ENCODE results near the gene INPP5A.

Gene INPP5A

GRCh38 chr10:132725202-132725601 lies 187.6 kb downstream of the INPP5A start:
- Mint-ChIP-seq H3K4me1 (peaks cover 31% of the 10 kb centered on the region), H3K9me3 (no peaks in the 10 kb centered on the region), H3K27ac (peak overlapping the region in 1 of 3 experiments; percentile 33), H3K4me3 (no peak overlapping the region), H3K36me3 (ENCODE audit: low read depth) (peaks cover 22% of the 10 kb centered on the region), H3K27me3 (ENCODE audit: low read depth) (peaks cover 11% of the 10 kb centered on the region)
- no peak for TF ChIP-seq CTCF (IDR thresholded peaks at IDR 0.05; ENCODE audit: unreplicated experiment in 3 of 3)

DNA sequence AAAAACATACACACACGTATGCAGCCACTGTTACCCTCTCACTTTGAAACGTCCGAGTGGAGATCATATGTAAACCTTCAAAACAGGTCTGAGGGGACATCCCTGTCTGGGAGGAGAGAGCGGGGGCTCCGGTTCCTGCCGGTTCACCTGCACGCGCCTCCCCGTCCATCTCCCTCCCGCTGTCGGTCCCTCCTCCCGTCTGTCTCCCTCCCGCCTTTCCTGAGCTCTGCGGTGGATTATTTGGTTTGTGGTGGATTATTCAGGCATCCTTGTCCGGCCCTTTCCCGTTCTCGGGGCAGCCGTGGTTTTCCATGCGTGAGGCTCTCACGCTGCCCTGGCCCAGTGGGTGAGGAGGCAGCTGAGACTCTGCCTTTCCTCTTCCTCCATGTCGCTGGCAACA lies 188.6 kb downstream of the INPP5A start:
- peaks cover 11% of the 10 kb centered on the region for H3K27me3 Mint-ChIP-seq (ENCODE audit: low read depth)
- H3K4me1 Mint-ChIP-seq: peaks cover 31% of the 10 kb centered on the region
- peaks cover 22% of the 10 kb centered on the region for H3K36me3 Mint-ChIP-seq (ENCODE audit: low read depth)
- no peak for TF ChIP-seq CTCF (IDR thresholded peaks at IDR 0.05; ENCODE audit: unreplicated experiment in 3 of 3)
- H3K27ac Mint-ChIP-seq: peak overlapping the region in 1 of 3 experiments; percentile 38
- H3K9me3 Mint-ChIP-seq: no peaks in the 10 kb centered on the region
- no peak overlapping the region for H3K4me3 Mint-ChIP-seq

DNA sequence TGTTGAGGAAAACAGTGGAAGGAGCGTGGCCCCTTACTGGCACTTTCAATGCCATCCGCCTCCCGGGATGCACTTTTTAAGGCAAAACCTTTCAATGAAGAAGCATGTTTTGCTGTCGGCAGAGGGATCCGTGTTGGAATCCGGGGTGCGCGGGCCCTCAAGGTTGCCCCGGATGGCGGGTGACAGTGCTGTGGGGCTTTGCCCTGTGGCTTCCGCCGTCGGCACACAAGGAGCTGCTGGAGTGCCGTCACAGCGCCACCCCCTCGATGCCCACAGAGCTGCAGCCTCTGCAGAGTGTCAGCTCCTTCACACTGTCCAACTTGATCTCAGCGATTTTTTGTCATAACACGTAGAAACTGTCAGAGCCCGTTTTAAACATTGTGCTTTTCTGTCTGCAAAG lies 189.4 kb downstream of the INPP5A start:
- TF ChIP-seq CTCF (IDR thresholded peaks at IDR 0.05; ENCODE audit: unreplicated experiment in 3 of 3): no peak
- H3K27ac Mint-ChIP-seq: no peak overlapping the region
- peaks cover 22% of the 10 kb centered on the region for H3K36me3 Mint-ChIP-seq (ENCODE audit: low read depth)
- no peaks in the 10 kb centered on the region for H3K9me3 Mint-ChIP-seq
- H3K27me3 Mint-ChIP-seq (ENCODE audit: low read depth): peaks cover 11% of the 10 kb centered on the region
- peaks cover 25% of the 10 kb centered on the region for H3K4me1 Mint-ChIP-seq
- H3K4me3 Mint-ChIP-seq: no peak overlapping the region

DNA sequence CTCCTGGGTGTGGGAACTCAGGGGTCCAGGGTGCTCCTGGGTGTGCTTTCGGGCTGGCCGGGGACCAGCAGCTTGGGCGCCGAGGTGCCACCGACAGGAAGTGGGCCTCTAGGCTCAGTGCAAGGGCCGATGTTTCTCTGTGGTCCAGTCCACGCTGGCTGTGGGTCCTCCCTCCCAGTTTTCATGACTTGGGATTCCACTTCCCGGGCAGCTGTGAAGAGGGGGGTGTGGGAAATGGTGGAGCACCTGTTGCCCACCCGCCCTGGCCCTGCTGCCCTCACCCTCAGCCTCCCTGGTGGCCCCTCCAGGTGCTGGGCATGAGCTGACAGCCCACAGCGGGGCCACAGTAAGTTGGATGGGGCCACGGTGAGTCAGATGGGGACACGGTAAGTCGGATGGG lies 189.8 kb downstream of the INPP5A start:
- H3K27ac Mint-ChIP-seq: no peak overlapping the region
- H3K27me3 Mint-ChIP-seq (ENCODE audit: low read depth): peaks cover 10% of the 10 kb centered on the region
- no peaks in the 10 kb centered on the region for H3K9me3 Mint-ChIP-seq

DNA sequence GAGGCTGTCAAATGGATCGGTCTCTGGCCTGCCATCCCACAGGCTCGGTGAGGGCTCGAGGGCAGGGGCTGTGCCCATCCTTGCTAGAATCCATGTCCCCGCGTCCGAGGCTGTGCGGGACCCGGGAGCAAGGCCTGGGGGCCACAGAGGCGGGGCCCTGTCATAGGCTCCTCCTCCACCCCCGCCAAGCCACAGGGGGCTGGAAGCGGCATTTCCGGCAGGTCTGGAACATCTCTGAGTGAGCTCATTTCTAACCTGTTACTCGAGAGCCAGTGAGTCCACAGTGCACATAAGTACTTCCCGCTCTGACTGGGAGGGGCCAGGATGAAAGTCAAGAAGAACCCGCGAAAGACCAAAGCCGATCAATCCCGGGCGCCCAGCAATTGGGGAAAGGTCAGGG lies 190.7 kb downstream of the INPP5A start:
- peaks cover 12% of the 10 kb centered on the region for H3K4me1 Mint-ChIP-seq
- no peaks in the 10 kb centered on the region for H3K9me3 Mint-ChIP-seq
- no peak overlapping the region for H3K27ac Mint-ChIP-seq
- no peak overlapping the region for H3K4me3 Mint-ChIP-seq
- no peak for TF ChIP-seq CTCF (IDR thresholded peaks at IDR 0.05; ENCODE audit: unreplicated experiment in 3 of 3)
- peaks cover 3% of the 10 kb centered on the region for H3K27me3 Mint-ChIP-seq (ENCODE audit: low read depth)
- peaks cover 22% of the 10 kb centered on the region for H3K36me3 Mint-ChIP-seq (ENCODE audit: low read depth)

More for the DNA sequence above, 189.8 kb downstream of the INPP5A start:
- Mint-ChIP-seq H3K36me3 (ENCODE audit: low read depth) (peaks cover 22% of the 10 kb centered on the region), H3K4me3 (no peak overlapping the region), H3K4me1 (peaks cover 21% of the 10 kb centered on the region)
- no peak for TF ChIP-seq CTCF (IDR thresholded peaks at IDR 0.05; ENCODE audit: unreplicated experiment in 3 of 3)

GRCh38 chr10:132728741-132729140 lies 191.2 kb downstream of the INPP5A start:
- H3K4me1 Mint-ChIP-seq: peaks cover 11% of the 10 kb centered on the region
- H3K27me3 Mint-ChIP-seq (ENCODE audit: low read depth): peaks cover 3% of the 10 kb centered on the region

More at GRCh38 chr10:132728741-132729140, 191.2 kb downstream of the INPP5A start:
- Mint-ChIP-seq H3K36me3 (ENCODE audit: low read depth) (peaks cover 22% of the 10 kb centered on the region), H3K9me3 (no peaks in the 10 kb centered on the region), H3K27ac (no peak overlapping the region), H3K4me3 (no peak overlapping the region)
- TF ChIP-seq CTCF (IDR thresholded peaks at IDR 0.05; ENCODE audit: unreplicated experiment in 3 of 3): no peak

Data from nephron (organoid).